Right forelimb (tissue), 1 donor: ENCODE measurements around the gene LGALS1.
"Not testable (repeated sequence)": the region's sequence is repeated elsewhere in the genome, so short reads cannot be mapped to it uniquely, and the experiment has no call there.

ENCODE experiments used
- DNase-seq: peaks from one replicate; pipeline ENCODE4 v3.0.0-alpha.2; 2018

The LGALS1 gene

DNA sequence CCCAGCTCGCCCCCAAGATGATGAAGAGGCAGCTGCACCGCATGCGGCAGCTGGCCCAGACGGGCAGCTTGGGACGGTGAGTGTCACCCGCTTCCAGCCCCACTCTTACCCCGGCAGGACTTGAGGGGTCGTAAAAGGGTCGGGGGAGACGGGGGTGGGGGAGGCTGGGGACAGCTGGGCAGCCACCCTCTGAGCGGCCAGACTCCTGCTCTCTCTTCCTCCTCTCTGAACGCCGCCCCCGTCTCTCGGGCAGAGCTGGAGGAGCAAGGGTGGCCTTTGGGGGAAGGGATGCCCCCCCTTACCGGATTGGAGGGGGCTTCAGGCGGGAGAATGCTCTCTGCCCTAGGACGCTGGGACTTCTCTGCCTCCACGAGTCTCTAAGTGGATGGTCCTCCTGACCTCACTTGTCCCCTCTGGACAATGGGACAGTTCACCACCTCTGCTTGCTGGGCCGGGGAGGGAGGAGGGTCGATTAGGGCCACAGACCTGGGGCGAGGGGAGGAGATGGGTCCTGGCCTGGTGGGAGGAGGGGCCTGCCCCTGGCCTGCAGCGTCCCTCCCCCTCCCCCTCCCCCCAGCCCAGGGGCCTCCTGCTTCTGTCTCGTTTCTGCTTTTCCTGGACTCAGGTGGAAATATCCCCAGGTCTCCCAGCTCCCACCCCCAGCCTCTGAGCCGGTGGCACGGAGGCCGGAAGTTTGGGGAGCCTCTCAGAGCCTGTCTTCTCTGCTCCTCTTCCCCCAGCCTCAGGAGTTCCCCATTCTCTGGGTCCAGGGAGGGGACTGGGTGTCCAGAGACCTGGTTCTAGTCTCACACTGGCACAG lies 35.5 kb upstream of the LGALS1 start:
- no peak for DNase-seq

DNA sequence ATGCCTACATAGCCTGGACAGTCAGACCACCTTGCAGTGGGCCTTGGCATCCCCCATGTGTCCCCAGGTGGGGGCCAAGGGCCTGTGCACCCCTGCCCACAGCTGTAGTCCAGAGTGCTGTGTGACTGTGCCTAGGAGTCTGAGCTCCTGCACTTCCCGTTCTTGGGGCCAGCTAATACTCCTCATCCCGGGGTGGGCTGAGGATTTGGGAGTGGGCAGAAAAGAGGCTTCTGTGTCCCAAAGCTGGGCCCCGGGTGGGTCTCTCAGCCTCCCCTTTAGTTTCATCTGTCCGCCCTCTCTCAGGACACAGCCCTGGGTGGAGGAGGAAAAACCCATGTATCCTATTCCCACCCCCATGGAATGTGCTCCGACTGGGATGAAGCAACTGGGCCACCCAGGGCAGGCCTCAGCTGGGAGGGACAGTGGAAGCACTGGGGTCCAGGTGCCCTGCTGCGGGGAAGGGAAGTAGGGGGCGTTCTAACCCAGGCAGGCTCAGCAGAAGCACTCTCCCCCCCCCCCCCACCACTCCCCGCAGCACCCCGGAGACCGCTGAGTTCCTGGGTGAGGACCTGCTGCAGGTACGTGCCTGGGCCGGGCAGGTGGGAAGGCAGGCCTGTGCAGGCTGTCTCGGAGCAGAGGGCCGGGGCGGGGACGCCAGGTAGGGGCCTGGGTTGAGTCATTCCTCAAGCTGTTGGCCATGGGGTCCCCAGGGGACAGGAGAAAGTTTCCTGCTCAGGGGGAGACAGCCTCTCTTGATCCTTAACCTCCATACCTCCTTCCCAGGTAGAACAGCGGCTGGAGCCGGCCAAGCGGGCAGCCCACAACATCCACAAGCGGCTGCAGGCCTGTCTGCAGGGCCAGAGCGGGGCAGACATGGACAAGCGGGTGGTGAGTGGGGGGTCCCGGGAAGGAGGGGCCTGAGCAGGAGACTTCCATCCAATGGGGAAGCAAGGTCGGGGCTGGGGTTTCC lies 34.6 kb upstream of the LGALS1 start:
- DNase-seq, result no peak

DNA sequence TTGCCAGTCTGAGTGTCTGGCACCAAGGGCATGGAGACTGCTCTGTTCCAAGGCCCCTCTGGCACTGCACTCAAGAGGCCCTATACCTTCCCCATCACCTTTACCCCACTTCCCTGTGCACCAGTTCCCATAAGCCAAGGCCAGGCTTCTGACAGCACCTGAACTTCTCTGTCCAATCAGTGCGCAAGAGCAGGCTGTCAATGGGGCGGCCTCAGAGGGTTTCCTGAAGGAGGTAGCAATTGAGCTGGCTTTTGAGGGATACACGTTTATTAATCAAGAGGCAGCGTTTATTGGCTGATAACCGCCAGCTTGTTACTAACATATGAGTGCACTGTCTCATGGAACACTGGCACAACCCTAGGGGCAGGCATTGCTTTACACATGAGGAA lies 33.9 kb upstream of the LGALS1 start:
- no peak for DNase-seq

DNA sequence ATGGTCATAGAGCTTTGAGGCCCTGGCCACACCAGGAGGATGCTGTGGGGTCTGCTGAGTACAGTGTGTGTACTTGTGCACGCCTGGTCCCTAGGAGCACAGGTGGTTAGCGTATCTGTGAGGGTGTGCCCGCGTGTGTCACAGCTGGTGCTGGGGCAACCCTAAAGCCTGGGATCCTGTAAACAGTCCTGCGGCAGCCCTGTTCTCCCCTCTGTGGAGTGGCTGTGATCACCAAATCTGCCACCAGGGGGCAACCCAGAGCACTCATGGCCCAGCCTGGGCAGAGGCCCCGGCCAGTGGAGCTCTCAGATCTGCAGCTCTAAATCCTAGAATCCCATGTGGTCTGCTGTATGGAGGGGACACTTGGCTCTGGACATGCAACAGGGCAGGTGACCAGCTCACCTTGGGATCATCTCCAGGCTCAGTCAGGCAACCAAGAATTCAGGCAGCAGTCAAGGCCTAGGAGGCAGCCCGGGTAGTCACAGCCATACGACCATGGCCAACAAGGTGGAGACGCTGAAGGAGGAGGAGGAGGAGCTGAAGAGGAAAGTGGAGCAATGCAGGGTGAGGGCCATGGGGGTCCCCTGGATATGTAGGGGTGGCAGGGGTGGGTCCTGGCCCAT lies 32.1 kb upstream of the LGALS1 start:
- peak; percentile 91 for DNase-seq

DNA sequence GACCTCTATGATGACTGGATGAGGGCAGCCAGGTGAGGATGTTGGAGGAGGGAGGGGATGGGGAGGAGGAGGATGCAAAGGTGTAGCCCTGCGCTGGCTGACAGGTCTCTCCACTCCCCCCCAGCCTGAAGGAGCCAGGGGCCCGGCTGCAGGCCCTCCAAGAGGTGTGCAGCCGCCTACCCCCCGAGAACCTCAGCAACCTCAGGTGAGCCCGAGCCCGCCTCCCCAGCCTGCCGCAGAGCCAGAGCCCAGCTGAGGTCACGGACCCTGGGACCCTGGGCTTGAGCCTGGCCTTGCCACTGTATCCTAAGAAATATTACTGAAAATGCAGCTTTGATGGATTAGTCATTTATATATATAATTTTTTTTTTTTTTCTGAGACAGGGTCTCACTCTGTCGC lies 28.1 kb upstream of the LGALS1 start:
- DNase-seq, result no peak

DNA sequence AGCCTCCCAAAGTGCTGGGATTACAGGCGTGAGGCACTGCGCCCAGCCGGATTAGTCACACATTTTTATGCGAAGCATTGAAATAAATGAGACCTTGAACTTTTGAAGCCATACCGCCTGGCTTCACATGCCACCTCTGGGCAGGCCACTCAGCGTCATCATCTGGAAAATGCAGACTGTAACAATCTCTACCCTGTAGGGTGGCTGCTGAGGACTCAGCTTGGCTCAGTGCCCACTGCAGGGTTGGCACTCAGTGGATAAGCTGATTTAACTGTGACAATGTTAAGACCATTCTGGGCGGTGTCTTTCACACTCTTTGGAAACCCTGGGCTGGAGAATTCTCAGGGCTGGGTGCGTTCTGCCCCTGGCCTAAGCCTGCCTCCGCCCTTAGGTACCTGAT lies 27.5 kb upstream of the LGALS1 start:
- no peak for DNase-seq

DNA sequence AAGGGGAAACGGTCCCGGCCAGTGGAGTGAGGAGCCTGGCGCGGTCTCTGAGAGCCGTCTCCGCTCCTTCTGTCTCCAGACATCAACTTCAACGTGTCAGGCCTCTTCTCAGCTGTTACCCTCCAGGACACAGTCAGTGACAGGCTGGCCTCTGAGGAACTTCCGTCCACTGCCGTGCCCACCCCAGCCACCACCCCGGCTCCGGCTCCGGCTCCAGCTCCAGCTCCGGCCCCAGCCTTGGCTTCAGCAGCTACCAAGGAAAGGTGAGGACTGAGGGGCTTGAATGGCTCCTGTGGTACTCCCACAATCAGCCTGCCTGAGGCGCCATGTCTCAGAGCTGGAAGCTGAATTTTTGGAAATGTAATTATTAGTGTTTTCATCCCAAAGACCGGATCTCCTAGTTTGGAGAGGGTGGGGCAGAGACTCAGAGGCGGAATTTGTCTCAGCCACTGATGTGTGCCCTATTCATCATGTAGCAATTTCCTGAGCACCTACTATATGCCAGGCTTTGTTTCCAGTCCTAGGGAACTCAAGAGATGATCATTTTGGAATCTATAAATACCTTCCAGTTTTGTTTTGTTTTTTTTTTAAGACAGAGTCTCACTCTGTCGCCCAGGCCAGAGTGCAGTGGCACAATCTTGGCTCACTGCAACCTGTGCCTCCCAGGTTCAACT lies 24.8 kb upstream of the LGALS1 start:
- no peak for DNase-seq

DNA sequence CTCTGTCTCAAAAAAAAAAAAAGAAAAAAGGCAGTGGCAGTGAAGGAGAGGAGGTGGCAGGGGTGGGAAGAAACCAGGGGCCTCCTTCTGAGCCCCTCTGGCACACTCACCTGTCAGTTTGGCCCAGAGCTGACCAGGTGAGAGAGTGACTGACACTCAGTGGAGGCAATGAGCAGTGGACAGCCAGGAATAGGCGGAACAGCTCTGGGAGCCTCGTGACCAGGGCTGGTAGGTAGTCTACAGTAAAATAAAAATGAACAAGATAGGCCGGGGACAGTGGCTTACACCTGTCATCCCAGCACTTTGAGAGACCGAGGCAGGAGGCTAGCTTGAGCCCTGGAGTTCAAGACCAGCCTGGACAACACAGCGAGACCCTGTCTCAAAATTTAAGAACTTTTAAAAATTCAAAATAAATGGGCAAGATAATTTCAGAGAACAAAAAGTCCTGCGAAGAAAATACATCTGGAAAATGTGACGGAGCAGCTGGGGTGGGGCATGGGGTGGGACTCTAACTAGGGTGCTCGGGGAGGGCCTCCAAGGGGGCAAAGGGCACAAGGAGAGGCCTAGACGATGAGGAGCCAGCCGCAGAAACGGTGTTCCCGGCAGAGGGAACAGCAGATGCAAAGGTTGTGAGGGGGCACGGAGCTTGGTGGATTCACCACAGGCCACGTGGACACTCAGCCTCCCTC lies 20.7 kb upstream of the LGALS1 start:
- no peak for DNase-seq

DNA sequence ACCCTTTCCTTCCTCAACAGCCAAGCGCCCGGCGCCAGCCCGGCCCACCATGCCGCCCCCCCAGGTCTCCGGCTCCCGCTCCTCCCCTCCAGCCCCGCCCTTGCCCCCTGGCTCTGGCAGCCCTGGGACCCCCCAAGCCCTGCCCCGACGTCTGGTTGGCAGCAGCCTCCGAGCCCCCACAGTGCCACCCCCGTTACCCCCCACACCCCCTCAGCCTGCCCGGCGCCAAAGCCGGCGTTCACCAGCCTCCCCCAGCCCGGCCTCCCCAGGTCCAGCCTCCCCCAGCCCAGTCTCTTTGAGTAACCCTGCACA lies 20.2 kb upstream of the LGALS1 start:
- no peak for DNase-seq

DNA sequence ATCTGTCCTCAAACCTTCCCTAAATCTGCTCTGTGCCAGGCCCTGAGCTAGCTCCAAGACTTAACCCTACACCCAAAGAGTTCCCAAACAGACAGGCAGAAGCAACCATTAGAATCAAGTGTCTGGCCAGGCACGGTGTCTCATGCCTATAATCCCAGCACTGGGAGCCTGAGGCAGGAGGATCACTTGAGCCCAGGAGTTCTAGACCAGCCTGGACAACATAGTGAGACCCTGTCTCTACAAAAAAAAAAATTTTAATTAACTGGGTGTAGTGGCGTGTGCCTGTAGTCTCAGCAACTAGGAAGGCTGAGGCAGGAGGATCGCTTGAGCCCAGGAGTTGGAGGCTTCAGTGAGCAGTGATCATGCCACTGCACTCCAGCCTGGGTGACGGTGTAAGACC lies 18.9 kb upstream of the LGALS1 start:
- not testable (repeated sequence) for DNase-seq

DNA sequence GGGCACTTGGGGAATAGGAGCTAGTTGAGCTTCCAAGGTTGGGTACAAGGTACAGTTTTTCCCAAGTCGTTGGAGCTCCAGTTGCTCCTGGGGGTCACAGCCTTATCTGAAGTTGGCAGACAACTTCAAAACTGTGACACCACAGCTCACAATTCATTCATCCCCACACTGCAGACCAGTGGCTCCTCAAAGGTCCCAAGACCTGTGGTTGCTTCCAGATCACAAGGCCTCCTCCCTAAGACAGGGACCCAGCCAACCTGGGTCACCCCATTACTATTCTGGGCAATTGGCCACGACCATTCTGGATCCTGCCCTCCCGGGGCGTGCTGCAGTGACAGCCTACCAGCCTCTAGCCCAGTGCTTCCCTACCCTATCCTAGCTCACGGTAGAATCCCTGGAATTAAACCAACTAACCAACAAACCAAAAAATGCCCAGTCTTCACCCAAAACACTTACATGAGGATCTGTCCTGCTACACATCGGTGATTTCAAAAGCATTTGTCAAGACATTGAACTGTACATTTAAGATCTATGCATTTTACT lies 17.8 kb upstream of the LGALS1 start:
- no peak for DNase-seq

DNA sequence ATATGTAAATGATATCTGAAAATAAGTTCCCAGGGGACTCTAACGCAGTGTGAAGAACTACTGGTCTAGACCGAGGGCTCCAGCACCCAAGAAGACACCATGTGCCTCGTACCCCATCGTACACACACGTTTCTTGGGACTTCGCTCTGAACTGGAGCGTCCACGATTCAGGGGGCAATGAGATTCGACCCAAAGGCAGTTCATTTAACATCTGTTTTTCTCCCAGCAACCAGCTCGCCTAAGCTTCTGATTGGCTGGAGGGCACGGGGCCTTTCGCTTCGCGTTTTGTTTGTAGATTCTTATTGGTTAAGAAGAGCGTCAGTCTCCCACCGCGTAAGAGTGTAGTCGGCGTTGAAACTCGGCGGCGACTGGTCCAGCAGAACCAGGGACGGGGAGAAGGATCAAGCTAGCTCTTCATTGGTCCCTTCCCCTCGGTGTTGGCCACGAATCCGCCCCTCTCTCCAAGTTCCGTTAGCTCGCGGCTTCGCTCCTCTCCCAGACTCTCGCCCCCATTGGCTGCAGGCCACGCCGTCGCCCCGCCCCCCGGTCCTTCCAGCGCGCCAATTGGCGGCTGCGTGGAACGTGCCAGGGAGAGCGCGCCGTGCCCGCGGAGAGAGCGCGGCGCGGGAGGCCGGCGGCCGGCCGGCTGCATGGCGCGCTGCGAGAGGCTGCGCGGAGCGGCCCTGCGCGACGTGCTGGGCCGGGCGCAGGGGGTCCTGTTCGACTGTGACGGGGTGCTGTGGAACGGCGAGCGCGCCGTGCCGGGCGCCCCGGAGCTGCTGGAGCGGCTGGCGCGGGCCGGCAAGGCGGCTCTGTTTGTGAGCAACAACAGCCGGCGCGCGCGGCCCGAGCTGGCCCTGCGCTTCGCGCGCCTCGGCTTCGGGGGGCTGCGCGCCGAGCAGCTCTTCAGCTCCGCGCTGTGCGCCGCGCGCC lies 17.0 kb upstream of the LGALS1 start, which contains the start of gene PDXP:
PDXP (plus strand) TSS at position 591 of the 933 bp plus-strand sequence; CDS start at position 651, 60 bp downstream.
- DNase-seq, result peak; percentile 100

DNA sequence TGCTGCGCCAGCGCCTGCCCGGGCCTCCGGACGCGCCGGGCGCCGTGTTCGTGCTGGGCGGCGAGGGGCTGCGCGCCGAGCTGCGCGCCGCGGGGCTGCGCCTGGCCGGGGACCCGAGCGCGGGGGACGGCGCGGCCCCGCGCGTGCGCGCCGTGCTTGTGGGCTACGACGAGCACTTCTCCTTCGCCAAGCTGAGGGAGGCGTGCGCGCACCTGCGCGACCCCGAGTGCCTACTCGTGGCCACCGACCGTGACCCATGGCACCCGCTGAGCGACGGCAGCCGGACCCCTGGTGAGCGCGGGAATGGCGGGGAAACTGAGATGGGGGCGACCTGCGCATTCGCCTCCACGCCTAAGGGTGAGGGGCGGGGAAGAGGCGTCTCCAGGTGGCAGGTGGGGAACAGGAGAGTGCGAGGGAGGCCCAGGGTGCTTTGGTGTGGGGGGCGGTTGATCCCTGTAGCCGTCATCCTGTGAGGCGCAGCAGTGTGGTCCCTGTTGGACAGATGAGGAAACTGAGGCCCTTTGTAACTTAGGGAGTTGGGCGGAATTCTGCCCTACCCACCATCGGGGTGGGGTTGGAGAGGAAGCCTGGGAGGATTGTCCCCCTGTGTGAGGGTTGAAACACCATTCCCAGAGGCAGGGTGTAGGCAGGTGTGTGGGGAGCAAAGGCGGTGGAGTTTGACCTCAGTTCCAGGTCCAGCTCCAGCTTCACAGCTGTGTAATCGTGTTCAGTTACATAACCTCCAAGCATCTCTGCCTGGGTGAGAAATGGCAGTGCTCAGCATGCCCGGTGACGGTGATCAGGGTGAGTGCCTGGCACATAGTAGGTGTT lies 16.2 kb upstream of the LGALS1 start:
- no peak for DNase-seq

DNA sequence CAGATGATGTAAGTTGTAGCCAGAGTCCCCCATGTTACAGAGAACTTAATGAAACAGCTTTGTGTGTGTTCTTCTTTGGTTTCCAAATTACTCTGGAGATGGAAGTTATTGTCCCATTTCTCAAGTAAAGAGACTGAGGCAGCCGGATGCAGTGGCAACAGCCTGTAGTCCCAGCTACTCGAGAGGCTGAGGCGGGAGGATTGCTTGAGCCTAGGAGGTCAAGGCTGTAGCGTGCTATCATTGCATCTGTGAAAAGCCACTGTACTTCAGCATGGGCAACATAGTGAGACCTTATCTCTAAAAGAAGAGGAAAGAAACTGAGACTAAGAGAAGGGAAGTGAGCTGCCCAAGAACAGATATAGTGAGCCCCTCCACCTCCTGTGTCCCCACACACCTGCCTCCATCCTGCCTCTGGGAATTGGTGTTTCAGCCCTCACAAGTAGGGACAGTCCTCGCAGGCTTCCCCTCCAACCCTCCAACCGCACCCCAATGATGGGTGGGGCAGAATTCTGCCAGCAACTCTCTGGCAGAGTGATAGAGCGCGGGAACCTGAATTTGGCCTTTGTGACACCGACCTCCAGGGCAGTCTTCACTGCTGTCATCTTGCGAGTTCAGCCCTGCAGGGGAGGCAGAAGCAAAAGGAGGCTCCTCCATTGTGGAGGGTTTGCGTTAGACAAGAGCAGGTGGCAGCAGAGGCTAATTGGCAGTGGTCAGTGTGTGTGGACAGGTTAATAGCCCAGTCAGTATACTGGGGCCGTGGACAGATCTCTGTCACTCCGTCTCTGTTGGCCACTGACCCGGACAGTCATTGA lies 15.3 kb upstream of the LGALS1 start:
- no peak for DNase-seq

DNA sequence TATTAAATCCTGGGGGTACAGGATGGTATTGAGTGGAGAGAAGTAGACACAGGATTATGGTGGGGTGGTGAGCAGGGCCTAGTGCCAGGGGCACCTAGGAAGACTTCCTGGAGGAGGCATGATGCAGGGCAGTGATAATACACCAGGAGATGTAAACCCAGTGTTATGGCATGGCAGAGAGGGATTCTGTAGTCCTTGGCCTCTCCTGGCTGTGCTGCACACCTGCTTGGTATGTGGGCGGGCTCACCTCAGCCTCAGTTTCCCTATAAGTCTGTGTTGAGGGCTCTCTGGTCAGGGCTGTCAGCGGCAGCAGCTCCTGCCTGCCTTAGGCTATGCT lies 14.8 kb upstream of the LGALS1 start:
- no peak for DNase-seq

DNA sequence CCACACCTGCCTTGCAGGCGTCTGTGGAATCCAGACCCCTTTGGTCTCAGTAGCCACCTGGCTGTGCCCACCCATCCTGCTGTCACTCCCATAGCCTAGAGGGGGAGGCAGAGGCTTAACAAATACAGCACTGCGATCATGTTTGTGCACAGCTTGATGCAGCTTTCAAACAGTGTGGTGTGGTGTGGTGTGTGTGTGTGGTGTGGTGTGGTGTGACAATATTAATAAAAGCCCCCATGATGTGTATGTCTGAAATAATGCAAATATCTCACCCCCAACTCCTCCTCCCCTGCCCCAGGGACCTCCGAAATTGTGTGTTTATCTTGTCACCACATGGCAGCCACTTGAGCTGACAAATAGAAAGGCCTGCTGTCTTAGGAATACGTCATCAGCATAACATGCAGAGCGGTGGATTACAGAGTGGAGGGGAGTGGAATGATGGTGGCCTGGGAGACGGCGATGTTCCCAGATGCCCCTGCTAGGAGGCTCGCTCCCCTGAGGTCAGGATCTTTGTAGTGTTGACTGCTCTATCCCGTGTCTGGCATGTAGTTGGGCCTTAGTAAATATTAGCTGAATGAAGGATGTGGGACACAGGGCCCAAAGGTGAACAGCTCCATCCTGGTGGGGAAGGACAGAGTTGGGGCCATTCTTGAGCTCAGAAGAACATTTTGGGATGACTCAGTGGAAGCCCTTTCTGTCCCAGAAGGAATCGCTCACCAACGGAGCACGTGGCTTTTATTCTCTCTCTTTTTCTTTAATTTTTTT lies 14.1 kb upstream of the LGALS1 start:
- peak; percentile 63 for DNase-seq

DNA sequence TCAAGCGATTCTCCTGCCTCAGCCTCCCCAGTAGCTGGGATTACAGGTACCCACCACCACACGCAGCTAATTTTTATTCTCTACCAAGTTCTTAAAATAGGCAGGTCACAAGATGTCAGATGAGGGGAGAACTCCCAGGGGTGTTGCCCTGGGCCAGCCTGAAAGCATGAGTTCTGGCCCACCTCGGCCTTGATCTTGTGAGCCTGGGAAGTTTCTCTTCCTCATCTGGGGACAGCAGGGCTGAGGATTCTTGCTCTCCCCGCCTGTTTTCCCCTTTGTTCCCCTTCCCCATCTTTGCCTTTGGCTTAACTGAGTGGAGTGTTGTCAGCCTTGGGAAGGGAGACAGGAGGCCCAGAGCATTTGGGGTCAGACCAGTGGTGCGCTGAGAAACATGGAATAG lies 13.4 kb upstream of the LGALS1 start:
- DNase-seq, result no peak

DNA sequence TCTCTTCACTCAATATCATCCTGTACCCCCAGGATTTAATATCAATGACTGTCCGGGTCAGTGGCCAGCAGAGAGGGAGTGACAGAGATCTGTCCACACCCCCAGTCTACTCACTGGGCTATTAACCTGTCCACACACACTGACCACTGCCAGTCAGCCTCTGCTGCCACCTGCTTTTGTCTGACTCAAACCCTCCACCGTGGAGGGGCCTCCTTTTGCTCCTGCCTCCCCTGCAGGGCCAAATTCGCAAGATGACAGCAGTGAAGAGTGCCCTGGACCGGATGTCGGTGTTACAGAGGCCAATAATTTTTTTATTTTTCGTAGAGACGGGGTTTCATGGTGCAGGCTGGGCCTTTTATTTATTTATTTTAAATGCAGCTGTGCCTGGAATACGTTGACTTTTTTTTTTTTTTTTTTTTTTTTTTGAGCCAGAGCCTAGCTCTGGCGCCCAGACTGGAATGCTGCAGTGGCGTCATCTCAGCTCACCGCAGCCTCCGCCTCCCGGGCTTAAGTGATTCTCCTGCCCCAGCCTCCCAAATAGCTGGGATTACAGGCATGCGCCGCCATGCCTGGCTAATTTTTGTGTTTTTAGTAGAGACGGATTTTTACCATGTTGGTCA lies 11.8 kb upstream of the LGALS1 start:
- no peak for DNase-seq
